ENCODE measurements around the gene ZSCAN16. TPM values are rescaled to one million over a fixed set of nuclear protein-coding genes. Genes with fewer than 3 reads are reported as not detected.

ZSCAN16 gene
- total RNA-seq, 6 experiments from 2014 or later = 1.5 to 2.0 (median 1.7) TPM

GRCh38 chr6:28135393-28135792 is 11.0 kb downstream of the ZSCAN16 start:
- intact Hi-C loops (cut with DNase I) = loop anchor here in 1 of 2 donors (10.0 kb wide), 1 partner anchor 229 kb away; no protein-coding TSS in a partner anchor
- no peak overlapping the region for H3K4me3 ChIP-seq

GRCh38 chr6:28136585-28137504 is 12.4 kb downstream of the ZSCAN16 start:
- Histone ChIP-seq H3K4me3 (peak overlapping the region; percentile 63 to 84 (median 81)), H3K36me3 (no peaks in the 10 kb centered on the region), H3K27me3 (no peaks in the 10 kb centered on the region), H3K27ac (peak overlapping the region; percentile 82 to 85 (median 85)), H3K4me1 (peaks cover 0 to 10% (median 4%) of the 10 kb centered on the region in 4 donors), H3K9me3 (no peaks in the 10 kb centered on the region)
- peak; percentile 83 to 89 (median 86) for ATAC-seq
- 0% methylated on average over 45 of the region's 58 CpGs for WGBS (ENCODE audit: insufficient coverage, low coverage, low lambda C conversion rate, missing lambda C conversion rate)
- TF ChIP-seq POLR2A (IDR thresholded peaks at IDR 0.05) = peak; percentile 64
- TF ChIP-seq, protein P1, sequence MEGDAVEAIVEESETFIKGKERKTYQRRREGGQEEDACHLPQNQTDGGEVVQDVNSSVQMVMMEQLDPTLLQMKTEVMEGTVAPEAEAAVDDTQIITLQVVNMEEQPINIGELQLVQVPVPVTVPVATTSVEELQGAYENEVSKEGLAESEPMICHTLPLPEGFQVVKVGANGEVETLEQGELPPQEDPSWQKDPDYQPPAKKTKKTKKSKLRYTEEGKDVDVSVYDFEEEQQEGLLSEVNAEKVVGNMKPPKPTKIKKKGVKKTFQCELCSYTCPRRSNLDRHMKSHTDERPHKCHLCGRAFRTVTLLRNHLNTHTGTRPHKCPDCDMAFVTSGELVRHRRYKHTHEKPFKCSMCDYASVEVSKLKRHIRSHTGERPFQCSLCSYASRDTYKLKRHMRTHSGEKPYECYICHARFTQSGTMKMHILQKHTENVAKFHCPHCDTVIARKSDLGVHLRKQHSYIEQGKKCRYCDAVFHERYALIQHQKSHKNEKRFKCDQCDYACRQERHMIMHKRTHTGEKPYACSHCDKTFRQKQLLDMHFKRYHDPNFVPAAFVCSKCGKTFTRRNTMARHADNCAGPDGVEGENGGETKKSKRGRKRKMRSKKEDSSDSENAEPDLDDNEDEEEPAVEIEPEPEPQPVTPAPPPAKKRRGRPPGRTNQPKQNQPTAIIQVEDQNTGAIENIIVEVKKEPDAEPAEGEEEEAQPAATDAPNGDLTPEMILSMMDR (IDR thresholded peaks at IDR 0.05) = no peak
- DNase-seq = peak; percentile 89 to 94 (median 91)
- intact Hi-C loops (cut with DNase I) = loop anchor here in 1 of 2 donors (10.0 kb wide), 1 partner anchor 228 kb away; no protein-coding TSS in a partner anchor

More at GRCh38 chr6:28135393-28135792, 11.0 kb downstream of the ZSCAN16 start:
- Histone ChIP-seq H3K4me1 (peaks cover 0 to 10% (median 4%) of the 10 kb centered on the region in 4 donors), H3K9me3 (no peaks in the 10 kb centered on the region), H3K36me3 (no peaks in the 10 kb centered on the region), H3K27ac (no peak overlapping the region), H3K27me3 (no peaks in the 10 kb centered on the region)
- TF ChIP-seq, protein P1 (IDR thresholded peaks at IDR 0.05) = no peak
- TF ChIP-seq POLR2A (IDR thresholded peaks at IDR 0.05) = no peak
- DNase-seq (no peak), ATAC-seq (no peak)
- 17% methylated on average over 3 of the region's 3 CpGs for WGBS (ENCODE audit: insufficient coverage, low coverage, low lambda C conversion rate, missing lambda C conversion rate)

DNA sequence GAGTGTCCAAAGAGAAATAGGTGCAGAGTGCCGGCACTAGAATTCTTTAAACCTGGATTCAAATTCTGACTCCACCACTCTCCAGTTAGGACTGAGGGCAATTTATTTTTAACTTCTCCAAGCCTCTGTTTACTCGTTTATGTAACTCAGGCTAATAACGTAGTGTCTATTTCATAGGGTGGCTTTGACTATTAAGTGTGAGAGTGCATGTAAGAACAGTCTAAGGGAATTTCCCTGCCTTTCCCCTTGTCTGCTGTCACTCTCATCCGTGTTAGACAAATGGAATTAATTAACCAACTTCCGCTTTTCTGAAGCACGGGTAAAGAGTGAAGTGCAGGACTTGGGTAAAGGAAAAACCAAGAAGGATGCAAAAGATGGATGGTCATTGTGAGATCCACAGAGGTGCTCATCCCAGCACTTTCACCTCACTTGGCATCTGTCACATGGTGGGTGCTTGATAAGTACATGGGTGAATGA is 13.1 kb downstream of the ZSCAN16 start:
- intact Hi-C loops (cut with DNase I) = loop anchor here in 1 of 2 donors (10.0 kb wide), 1 partner anchor 227 kb away; no protein-coding TSS in a partner anchor
- ATAC-seq = peak in 2 of 4 donors; percentile 4 to 7
- Histone ChIP-seq H3K36me3 (no peaks in the 10 kb centered on the region), H3K27ac (peak overlapping the region; percentile 82 to 85 (median 85)), H3K27me3 (no peaks in the 10 kb centered on the region), H3K4me3 (peak overlapping the region; percentile 63 to 84 (median 81)), H3K9me3 (no peaks in the 10 kb centered on the region), H3K4me1 (peaks cover 0 to 12% (median 4%) of the 10 kb centered on the region in 4 donors)
- no peak for DNase-seq
- no peak for TF ChIP-seq POLR2A (IDR thresholded peaks at IDR 0.05)
- TF ChIP-seq, protein P1 (IDR thresholded peaks at IDR 0.05) = no peak
- 1% methylated on average over 6 of the region's 6 CpGs for WGBS (ENCODE audit: insufficient coverage, low coverage, low lambda C conversion rate, missing lambda C conversion rate)

GRCh38 chr6:28139860-28140543 is 15.6 kb downstream of the ZSCAN16 start:
- no peak for TF ChIP-seq POLR2A (IDR thresholded peaks at IDR 0.05)
- TF ChIP-seq, protein P1 (IDR thresholded peaks at IDR 0.05) = no peak
- intact Hi-C loops (cut with DNase I) = loop anchor here in 1 of 2 donors (10.0 kb wide), 1 partner anchor 225 kb away; no protein-coding TSS in a partner anchor
- H3K27ac ChIP-seq = peak overlapping the region in 2 of 3 donors; percentile 10 to 35
- H3K36me3 ChIP-seq = peaks cover 0 to 6% (median 0%) of the 10 kb centered on the region in 4 donors
- WGBS (ENCODE audit: insufficient coverage, low coverage, low lambda C conversion rate, missing lambda C conversion rate) = 29% methylated on average over 9 of the region's 9 CpGs
- H3K27me3 ChIP-seq = no peaks in the 10 kb centered on the region
- H3K4me1 ChIP-seq = peaks cover 0 to 21% (median 9%) of the 10 kb centered on the region in 4 donors
- no peaks in the 10 kb centered on the region for H3K9me3 ChIP-seq
- ATAC-seq (peak in 1 of 4 donors; percentile 10), DNase-seq (peak in 2 of 3 donors; percentile 24 to 39)
- peak overlapping the region; percentile 15 to 38 (median 28) for H3K4me3 ChIP-seq

Data from right lobe of liver (tissue), 6 donors.